Stimulated activated CD8-positive, alpha-beta memory T cell treated with anti-CD3 and anti-CD28 coated beads, Interleukin-15, amount 100 ng/mL, for 24 hours (primary cell): Measurements from ENCODE around the gene PRDM12.

ENCODE experiments used
- DNase-seq: peaks from one replicate; pipeline ENCODE4 v3.0.0-alpha.2; 2020; ENCODE audit warnings: low read depth

Gene PRDM12

GRCh38 chr9:130729145-130729544 lies 64.8 kb downstream of the PRDM12 start:
- no peak for DNase-seq

GRCh38 chr9:130731355-130731754 lies 67.0 kb downstream of the PRDM12 start:
- no peak for DNase-seq

- DNase-seq, result no peak
Measured at GRCh38 chr9:130732136-130732535, 67.7 kb downstream of the PRDM12 start.
